HG02840 (cell line): ENCODE data around the gene ADCK2.
"Not testable (repeated sequence)": the region's sequence is repeated elsewhere in the genome, so short reads cannot be mapped to it uniquely, and the experiment has no call there.

ENCODE experiments used
- ATAC-seq: cut with Tn5 transposase; IDR thresholded peaks from one replicate; pipeline ENCODE4 v1.9.1; 2021; ENCODE audit warnings: mild to moderate bottlenecking, moderate library complexity, moderate number of reproducible peaks; ENCODE audit not compliant: unreplicated experiment, low FRiP score

Gene ADCK2

GRCh38 chr7:140673063-140673773 is 473 bp downstream of the ADCK2 start:
- peak; percentile 37 for ATAC-seq

- no peak for ATAC-seq
Measured at GRCh38 chr7:140673774-140674155, 1.0 kb downstream of the ADCK2 start.

DNA sequence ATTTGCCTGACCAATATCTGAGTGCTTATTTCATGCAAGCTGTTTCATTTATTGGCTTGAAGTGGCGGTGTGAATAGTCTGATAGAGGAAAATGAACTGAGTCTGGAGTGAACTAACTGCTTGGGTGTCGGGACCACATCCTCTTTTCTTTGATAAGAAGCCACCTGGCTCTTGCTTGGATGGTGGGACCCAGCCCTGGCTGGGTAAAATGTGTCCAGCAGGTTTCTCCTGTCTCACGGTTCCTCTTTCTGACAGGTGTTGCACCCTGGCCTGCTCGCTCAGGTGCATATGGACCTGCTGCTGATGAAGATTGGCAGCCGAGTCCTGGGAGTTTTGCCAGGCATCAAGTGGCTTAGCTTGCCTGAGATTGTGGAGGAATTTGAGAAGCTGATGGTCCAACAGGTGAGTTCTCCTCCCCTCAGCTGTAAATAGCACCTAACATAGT is 1.6 kb downstream of the ADCK2 start:
- ATAC-seq = no peak

GRCh38 chr7:140674899-140675701 is 2.4 kb downstream of the ADCK2 start:
- no peak for ATAC-seq

DNA sequence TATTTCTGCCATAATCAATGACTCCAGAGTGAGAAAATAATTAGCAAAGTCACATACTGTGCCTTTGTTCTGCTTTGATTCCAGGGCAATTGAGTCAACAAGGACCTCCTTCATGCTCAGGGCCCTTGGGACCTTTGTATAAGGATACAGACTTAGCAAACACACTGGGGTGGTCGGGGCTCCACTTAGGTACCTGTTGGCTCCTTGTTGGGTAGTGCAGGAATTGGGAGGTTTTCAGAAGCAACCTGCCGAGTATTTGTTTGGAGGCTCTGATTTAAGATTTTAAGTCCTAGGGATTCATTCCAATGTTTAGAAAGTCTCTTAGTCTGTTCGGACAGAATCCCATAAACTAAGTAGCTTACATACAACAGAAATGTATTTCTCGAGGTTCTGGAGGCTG is 3.0 kb downstream of the ADCK2 start:
- ATAC-seq = no peak

DNA sequence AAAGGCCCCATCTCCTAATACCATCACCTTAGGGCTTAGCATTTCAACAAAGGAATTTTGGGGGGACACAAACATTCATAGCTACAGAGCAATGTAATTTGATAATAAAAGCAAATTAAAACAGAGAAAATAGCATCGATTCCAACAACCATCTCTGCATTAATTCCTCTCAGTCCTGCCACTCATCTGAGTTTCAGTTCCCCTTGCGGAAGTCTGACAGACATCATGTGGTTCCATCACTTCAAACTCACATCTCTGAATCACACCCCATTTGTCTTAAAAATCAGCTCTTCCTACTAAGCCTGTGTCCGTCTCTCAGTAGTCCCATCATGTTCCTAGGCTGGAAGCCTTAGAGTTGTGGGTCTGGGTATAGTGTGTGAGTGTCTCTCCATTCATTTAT is 3.6 kb downstream of the ADCK2 start:
- no peak for ATAC-seq

DNA sequence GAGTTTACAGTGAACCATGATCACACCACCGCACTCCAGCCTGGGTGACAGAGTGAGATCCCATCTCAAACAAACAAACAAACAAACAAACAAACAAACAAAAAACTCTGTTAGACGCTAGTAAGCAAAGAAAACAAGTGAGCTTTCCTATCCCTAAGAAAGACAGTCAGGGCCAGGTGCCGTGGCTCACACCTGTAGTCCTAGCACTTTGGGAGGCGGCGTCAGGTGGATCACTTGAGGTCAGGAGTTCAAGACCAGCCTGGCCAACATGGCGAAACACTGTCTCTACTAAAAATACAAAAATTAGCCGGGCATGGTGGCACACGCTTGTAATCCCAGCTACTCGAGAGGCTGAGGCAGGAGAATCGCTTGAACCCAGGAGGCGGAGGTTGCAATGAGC is 4.2 kb downstream of the ADCK2 start:
- not testable (repeated sequence) for ATAC-seq

GRCh38 chr7:140677496-140677895 is 4.8 kb downstream of the ADCK2 start:
- no peak for ATAC-seq

- ATAC-seq = no peak
Measured at GRCh38 chr7:140678081-140678815, 5.5 kb downstream of the ADCK2 start.

GRCh38 chr7:140678816-140679130 is 6.0 kb downstream of the ADCK2 start:
- no peak for ATAC-seq

- no peak for ATAC-seq
Measured at GRCh38 chr7:140679186-140679585, 6.4 kb downstream of the ADCK2 start.

GRCh38 chr7:140680886-140681285 is 8.1 kb downstream of the ADCK2 start:
- ATAC-seq = no peak

- ATAC-seq = no peak
Measured at GRCh38 chr7:140681766-140682165, 9.0 kb downstream of the ADCK2 start.

DNA sequence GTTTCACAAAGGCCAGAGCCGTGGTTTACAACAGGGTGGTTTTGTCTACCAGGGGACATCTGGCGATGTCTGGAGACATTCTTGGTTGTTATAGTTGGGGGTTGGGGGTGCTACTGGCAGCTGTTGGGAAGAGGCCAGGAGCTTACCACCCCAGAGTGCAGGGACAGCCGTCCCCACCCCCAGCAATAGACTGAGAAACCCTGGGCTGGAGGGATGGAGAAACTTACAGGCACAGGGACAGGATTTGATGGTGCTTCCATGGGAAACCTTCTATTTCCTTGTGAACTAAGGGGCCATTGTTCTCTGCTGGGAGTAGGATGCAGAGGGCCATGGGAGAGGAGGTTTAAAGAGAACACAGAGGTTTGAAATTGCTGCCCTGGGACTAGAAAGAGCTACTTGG is 10.9 kb downstream of the ADCK2 start:
- no peak for ATAC-seq

DNA sequence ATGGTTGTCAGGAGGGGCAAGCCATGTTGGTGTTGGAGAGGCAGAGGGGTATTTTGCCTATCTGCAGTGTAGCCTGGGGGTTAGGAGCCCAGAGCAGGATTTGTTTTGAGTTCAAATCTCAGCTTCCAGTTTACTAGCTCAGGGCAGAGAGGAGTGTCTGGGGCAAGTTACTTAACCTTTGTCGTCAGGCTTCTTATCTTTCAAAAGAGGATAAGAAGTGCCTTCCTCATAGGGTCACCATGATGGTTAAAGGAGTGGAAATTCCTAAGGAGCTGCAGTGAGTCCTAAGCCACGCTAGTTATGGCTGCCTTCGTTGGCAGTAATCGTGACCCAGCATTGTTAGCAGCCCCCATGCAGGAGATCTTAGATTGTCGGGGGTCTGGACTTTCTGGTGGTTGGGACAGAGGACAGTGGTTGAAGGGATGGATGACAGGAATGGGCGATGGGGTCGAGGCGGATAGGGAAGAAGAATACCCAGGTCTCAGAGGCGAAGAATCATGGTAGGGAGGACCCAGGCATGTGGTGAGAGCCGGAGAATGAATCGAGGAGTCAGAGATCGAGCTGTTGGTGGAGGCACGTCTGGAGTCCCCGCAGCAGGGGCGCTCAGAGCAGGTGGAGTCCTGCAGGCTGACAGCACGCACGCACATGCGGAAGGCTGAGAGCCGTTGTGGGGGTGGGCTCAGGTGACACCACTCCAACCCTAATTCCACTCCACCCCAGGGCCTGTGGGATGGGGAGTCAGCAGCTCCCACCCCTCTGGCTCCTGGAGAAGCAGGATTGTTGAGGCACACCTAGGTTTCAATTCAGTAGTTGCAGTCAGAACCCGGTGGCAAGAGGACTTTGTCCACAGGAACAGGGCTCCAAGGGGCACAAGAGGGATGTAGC is 11.6 kb downstream of the ADCK2 start:
- no peak for ATAC-seq

DNA sequence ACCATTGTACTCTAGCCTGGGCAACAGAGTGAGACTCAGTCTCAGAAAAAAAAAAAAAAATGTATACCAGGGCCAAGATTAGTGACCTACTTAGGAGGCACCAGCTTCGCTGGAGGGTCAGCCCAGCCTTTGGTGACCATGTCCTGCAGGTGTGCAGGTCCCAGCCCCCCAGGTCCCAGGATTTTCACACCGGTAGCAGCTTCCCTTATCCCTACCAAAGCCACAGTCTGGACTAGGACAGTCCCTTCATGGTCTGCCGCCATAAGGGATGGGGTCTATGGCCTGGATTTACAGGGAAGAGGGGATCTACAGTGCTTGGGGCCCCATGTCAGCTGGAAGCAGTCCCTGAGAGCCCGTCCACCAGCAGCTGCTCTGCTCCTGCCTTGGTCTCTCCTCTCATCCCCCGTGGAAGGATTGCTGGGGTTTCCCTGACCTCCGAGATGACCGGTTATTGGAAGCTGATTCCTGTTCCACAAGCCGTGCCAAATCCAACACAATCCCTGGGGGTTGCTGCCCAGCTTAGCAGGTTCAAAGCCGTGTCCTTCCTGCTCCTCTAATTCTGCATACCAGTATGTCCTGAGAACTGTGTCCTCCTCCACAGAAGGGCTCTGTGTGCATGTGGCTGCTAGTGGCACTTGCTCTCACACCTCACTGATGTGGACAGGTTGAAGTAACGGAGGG is 12.8 kb downstream of the ADCK2 start:
- ATAC-seq = no peak

GRCh38 chr7:140686921-140687320 is 14.2 kb downstream of the ADCK2 start:
- no peak for ATAC-seq

DNA sequence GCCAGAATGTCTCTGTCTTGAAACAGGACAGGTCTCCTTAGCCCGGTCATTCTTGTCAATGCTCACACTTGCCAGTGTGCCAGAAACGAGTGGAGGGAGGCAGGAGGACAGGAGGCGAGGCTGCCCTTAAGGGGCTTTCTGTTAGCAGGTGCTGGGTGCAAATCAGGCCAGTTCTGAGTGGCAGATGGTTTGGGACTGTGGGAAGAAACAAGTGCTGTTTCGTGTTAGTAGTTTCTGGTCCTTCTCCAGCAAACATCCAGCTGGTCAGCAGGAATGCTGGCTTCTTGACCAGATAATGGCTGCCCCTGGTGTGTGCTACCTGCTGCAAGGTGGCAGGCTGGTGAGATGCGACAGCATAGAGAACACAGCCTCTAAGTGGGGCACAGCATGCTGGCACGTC is 15.6 kb downstream of the ADCK2 start:
- no peak for ATAC-seq

DNA sequence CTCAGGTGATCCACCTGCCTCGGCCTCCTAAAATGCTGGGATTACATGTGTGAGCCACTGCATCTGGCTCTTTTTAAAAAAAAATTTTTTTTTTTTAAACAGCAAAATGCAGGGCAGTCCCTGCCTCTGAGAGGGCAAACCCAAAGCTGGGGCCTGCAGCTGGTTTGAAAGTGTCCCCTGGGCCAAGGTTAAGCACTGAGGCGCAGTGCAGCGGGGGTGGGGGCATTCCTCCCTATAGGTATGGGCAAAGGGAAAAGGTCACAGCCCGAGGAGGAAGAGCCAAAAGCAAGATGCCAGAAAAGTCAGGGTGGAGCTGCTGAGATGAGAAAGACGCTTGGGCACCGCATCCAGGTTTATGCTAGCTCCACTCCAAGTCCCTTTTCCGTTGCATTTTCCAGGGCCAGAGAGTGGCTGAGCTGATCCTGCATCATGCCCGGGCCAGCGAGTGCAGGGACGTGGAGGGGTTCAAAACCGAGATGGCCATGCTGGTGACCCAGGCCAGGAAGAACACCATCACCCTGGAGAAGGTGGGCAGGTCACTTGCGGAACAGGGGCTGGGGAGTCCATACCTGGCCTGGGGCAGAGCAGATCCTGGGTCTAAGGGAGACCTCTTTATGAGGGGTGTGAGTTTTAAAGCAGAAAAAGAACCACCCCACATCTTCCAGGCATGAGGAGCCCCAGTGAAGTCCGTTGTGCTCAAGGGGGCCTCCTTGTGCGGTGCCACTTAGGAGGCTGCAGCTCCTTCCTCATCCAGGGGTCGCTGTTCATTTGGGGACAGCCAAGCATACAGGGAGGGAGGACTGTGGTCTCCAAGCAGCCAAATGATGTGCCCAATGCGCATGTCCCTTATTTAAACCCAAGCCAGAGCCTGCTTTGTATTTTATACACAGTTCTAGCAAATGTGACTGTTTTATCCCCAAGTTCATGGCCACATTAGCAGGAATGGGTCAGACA is 16.7 kb downstream of the ADCK2 start:
- no peak for ATAC-seq
